ENCODE data around the gene PLD5. TPM values are rescaled to one million over a fixed set of nuclear protein-coding genes. Genes with fewer than 3 reads are reported as not detected.
"Not testable (repeated sequence)": the region's sequence is repeated elsewhere in the genome, so short reads cannot be mapped to it uniquely, and the experiment has no call there.

PLD5 gene
- polyA plus RNA-seq, 3 donors: not detected

GRCh38 chr1:242212961-242213360 lies 311.5 kb downstream of the PLD5 start:
- H3K4me1 Mint-ChIP-seq; H3K4me1 ChIP-seq (ENCODE audit: control insufficient read depth in 1 of 2, insufficient read depth in 2 of 2, low read length in 2 of 2); H3K79me2 ChIP-seq (ENCODE audit: insufficient read depth, low read length); intact Hi-C loops (cut with micrococcal nuclease); H3K4me2 ChIP-seq (replicated peaks; ENCODE audit: extremely low read depth, low read length, poor library complexity, severe bottlenecking); H3K27ac Mint-ChIP-seq; H3K4me3 Mint-ChIP-seq; H3K27me3 ChIP-seq (ENCODE audit: control insufficient read depth in 2 of 2, insufficient read depth in 2 of 2, low read length in 2 of 2); H3K36me3 Mint-ChIP-seq; H3K9ac ChIP-seq (ENCODE audit: insufficient read depth, low read length, poor library complexity, severe bottlenecking); H3K27ac ChIP-seq (ENCODE audit: low read depth in 1 of 2, low read length in 2 of 2); H4K20me1 ChIP-seq (ENCODE audit: insufficient read depth, low read length); H3K27me3 Mint-ChIP-seq (ENCODE audit: low read depth in 3 of 3); H2AFZ ChIP-seq (ENCODE audit: insufficient read depth, low read depth, low read length, poor library complexity, severe bottlenecking); H3K36me3 ChIP-seq (replicated peaks in 1 of 2; ENCODE audit: control insufficient read depth in 1 of 2, insufficient read depth in 2 of 2, low read length in 2 of 2); H3K4me3 ChIP-seq (replicated peaks in 1 of 3; ENCODE audit: low read depth in 2 of 3, low read length in 3 of 3); DNase-seq: not testable (repeated sequence)
- peaks cover 14 to 17% of the 10 kb centered on the region in 2 donors for H3K9me3 ChIP-seq (replicated peaks in 1 of 2; ENCODE audit: control insufficient read depth in 1 of 2, insufficient read depth in 1 of 2, low read length in 2 of 2)
- 83% methylated on average over 1 of the region's 4 CpGs for WGBS (ENCODE audit: insufficient coverage)
- peaks cover 6 to 15% (median 12%) of the 10 kb centered on the region in 7 donors for H3K9me3 Mint-ChIP-seq

- no peak for TF ChIP-seq CTCF (IDR thresholded peaks at IDR 0.05)
- H3K9me3 ChIP-seq (replicated peaks in 1 of 2; ENCODE audit: control insufficient read depth in 1 of 2, insufficient read depth in 1 of 2, low read length in 2 of 2): peaks cover 14 to 17% of the 10 kb centered on the region in 2 donors
- intact Hi-C loops (cut with micrococcal nuclease): no loop called here
- H3K79me2 ChIP-seq (ENCODE audit: insufficient read depth, low read length): no peaks in the 10 kb centered on the region
- H2AFZ ChIP-seq (ENCODE audit: insufficient read depth, low read depth, low read length, poor library complexity, severe bottlenecking): no peak overlapping the region
- no peak overlapping the region for H3K9ac ChIP-seq (ENCODE audit: insufficient read depth, low read length, poor library complexity, severe bottlenecking)
- no peaks in the 10 kb centered on the region for H3K4me1 Mint-ChIP-seq
- no peak overlapping the region for H3K27ac ChIP-seq (ENCODE audit: low read depth in 1 of 2, low read length in 2 of 2)
- no peaks in the 10 kb centered on the region for H3K27me3 ChIP-seq (ENCODE audit: control insufficient read depth in 2 of 2, insufficient read depth in 2 of 2, low read length in 2 of 2)
- no peak for DNase-seq
- no peaks in the 10 kb centered on the region for H3K36me3 ChIP-seq (replicated peaks in 1 of 2; ENCODE audit: control insufficient read depth in 1 of 2, insufficient read depth in 2 of 2, low read length in 2 of 2)
- WGBS (ENCODE audit: insufficient coverage): 52% methylated on average over 10 of the region's 12 CpGs
- H3K27ac Mint-ChIP-seq: no peak overlapping the region
- H3K9me3 Mint-ChIP-seq: peaks cover 6 to 15% (median 12%) of the 10 kb centered on the region in 7 donors
- H3K4me3 ChIP-seq (replicated peaks in 1 of 3; ENCODE audit: low read depth in 2 of 3, low read length in 3 of 3): no peak overlapping the region
- peaks cover 3 to 5% (median 3%) of the 10 kb centered on the region in 3 donors for H3K27me3 Mint-ChIP-seq (ENCODE audit: low read depth in 3 of 3)
- H3K4me3 Mint-ChIP-seq: no peak overlapping the region
- no peaks in the 10 kb centered on the region for H3K36me3 Mint-ChIP-seq
- H3K4me2 ChIP-seq (replicated peaks; ENCODE audit: extremely low read depth, low read length, poor library complexity, severe bottlenecking): no peak overlapping the region
- H3K4me1 ChIP-seq (ENCODE audit: control insufficient read depth in 1 of 2, insufficient read depth in 2 of 2, low read length in 2 of 2): no peaks in the 10 kb centered on the region
- H4K20me1 ChIP-seq (ENCODE audit: insufficient read depth, low read length): no peaks in the 10 kb centered on the region
Measured at GRCh38 chr1:242212401-242212800, 312.1 kb downstream of the PLD5 start.
